ENCODE data around the gene HOXA5.

- TF ChIP-seq CTCF (IDR thresholded peaks at IDR 0.05; ENCODE audit: extremely low read depth in 1 of 2, insufficient read depth in 1 of 2, low read depth in 1 of 2, low read length in 2 of 2) (no peak), POLR2A (IDR thresholded peaks at IDR 0.05; ENCODE audit: low read depth, low read length) (no peak), MYC (IDR thresholded peaks at IDR 0.05; ENCODE audit: low read depth, low read length) (no peak), EZH2 (IDR thresholded peaks at IDR 0.05; ENCODE audit: borderline replicate concordance, low read depth, low read length, severe bottlenecking) (no peak), MAX (IDR thresholded peaks at IDR 0.05; ENCODE audit: insufficient read depth, insufficient read length) (no peak)
Observed at GRCh38 chr7:27160145-27160545, 16.7 kb upstream of the HOXA5 start.
